Right lobe of liver (tissue), 4 donors: ENCODE measurements around the gene RND3.

ENCODE experiments used
- CTCF ChIP-seq, 4 donors: fragments of 200-600 bp in 3 of 4; fragments of 450-650 bp in 1 of 4; IDR thresholded peaks; one replicate each; pipeline versions ENCODE4 v1.5.1 to v1.8.0; 2016 to 2022; ENCODE audit warnings: antibody characterized with exemption in 4 of 4, mild to moderate bottlenecking in 2 of 4
- POLR2A ChIP-seq: fragments of 450-650 bp; IDR thresholded peaks from one replicate; pipeline ENCODE4 v1.6.1; 2017; ENCODE audit warnings: antibody characterized with exemption, mild to moderate bottlenecking
- donor health status: DM: no; HTN: no; CAD: no.
- donor health status: DM: no; HTN: no; CAD: no.
- donor health status: DM: no; HTN: yes; CAD: no.

DNA sequence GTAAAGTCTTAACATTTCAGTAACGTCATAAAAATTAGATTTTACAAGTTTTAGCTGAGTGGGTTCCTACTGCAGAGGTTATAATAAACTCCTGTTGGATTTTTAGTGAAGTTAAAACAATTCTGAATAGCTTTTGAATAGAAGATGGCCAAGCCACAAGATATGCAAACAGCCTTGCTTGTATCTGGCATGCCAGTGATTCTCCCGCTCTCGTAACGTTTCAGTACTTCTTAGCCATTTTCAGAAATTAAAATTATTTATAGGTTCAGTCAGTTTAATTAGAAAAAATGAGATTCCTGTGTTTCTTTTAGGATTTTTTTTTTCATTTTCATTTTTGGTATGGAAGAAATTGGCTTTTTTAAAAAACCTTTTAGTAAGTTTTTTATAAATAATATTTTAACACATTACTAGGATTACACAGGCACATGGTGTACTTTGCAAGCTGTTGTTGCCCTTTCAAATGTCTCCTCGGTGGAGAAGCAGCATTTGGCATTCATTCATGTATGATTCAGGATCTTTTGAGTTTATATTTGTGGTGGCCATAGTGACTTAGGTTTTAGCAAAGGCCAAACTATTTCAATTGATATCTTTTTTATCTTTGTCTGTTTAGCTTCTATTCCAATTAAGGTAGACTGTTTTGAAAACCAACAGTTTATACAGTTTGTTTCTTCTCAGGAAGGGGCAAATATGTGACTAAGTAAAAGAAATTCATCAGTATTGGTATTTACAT lies 30.6 kb upstream of the RND3 start:
- TF ChIP-seq POLR2A (no peak), CTCF (IDR thresholded peaks at IDR 0.05) (no peak)
